Articular chondrocyte of knee joint (primary cell): ENCODE data around the gene CUL2. TPM values are rescaled to one million over a fixed set of nuclear protein-coding genes. Genes with fewer than 3 reads are reported as not detected.

ENCODE experiments used
- small RNA-seq: library from RNA; depleted of rRNA; stranded (forward); fragments of <200 nt; gene quantifications from one replicate; pipeline ENCODE3, GENCODE V24; 2012
- total RNA-seq: library from RNA; depleted of rRNA; stranded (reverse); fragments of >200 nt; gene quantifications from 2 replicates; pipeline ENCODE4 v1.2.3, GENCODE V29; 2012

Gene CUL2
- 37.6 and 40.2 TPM in 2 replicates for total RNA-seq

GRCh38 chr10:35090162-35090954, at the start of gene CUL2:
CUL2 (minus strand) TSS chr10:35090341; CDS start chr10:35071317, 19,024 bp downstream.

DNA sequence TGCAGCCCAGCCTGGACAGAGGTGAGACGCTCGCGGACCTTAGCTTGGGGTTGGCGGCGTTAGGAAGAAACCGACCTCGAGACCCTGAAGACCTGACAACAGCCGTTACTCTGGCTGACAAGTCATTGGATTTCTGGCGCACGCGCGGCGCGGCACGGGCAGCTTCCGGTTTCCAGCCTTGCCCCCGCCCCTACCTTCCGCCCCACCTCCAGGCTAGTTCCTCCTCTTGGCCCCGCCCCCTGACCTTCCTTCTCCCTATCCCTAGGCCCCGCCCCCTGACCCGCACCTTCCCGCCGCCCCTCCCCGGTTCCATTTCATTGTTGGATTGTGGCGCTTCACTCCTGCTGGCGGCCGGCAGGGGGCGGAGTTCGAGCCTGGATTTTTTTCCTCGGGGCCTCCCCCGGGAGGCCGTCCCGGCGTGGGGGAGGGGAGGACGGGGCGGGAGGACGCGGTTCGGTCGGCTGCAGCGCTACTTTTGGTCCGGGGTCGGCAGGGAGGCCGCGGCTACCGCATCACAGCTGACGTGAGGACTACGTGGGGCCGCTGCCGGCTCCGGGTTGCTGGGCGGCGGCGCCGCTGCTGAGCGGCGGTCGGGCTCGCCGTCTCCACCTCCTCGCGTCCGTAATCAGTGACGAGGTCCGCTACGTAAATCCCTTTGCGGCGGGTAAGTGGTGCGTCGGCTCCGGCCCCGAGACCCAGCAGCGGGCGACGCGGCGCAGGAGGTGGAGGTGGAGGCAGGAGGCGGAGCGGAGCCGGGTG, 36.6 kb upstream of the CUL2 start, which contains the start of gene CREM:
Gene CREM (plus strand): TSS at position 317 of the 759 bp plus-strand sequence. CDS start 10,990 bp downstream, outside the sequence.

Small RNA genes within 50 kb of the gene (small RNA-seq; reads per million reads assigned to genes)
- gene MIR3611 (5.6 reads per million, percentile 91 among the genes with 10 or more reads in this experiment), gene RNU7-77P (not detected)

Other genes with a start within 250 kb of the CUL2 start
- 33.1 and 38.0 TPM in 2 replicates for gene CREM, start 36.5 kb upstream of the CUL2 start, total RNA-seq
- gene CCNY, start 246.2 kb upstream of the CUL2 start, total RNA-seq = 54.6 and 57.0 TPM in 2 replicates